ENCODE measurements around the gene CDK17.

GRCh38 chr12:96436366-96437170, 36.3 kb upstream of the CDK17 start:
- TF ChIP-seq, protein P1, sequence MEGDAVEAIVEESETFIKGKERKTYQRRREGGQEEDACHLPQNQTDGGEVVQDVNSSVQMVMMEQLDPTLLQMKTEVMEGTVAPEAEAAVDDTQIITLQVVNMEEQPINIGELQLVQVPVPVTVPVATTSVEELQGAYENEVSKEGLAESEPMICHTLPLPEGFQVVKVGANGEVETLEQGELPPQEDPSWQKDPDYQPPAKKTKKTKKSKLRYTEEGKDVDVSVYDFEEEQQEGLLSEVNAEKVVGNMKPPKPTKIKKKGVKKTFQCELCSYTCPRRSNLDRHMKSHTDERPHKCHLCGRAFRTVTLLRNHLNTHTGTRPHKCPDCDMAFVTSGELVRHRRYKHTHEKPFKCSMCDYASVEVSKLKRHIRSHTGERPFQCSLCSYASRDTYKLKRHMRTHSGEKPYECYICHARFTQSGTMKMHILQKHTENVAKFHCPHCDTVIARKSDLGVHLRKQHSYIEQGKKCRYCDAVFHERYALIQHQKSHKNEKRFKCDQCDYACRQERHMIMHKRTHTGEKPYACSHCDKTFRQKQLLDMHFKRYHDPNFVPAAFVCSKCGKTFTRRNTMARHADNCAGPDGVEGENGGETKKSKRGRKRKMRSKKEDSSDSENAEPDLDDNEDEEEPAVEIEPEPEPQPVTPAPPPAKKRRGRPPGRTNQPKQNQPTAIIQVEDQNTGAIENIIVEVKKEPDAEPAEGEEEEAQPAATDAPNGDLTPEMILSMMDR (IDR thresholded peaks at IDR 0.05), result no peak
- no peak for TF ChIP-seq POLR2A (IDR thresholded peaks at IDR 0.05)
